ENCODE data around the gene ATOH8.

Gene ATOH8

GRCh38 chr2:85745619-85746018 is 8.2 kb upstream of the ATOH8 start:
- TF ChIP-seq CTCF (IDR thresholded peaks at IDR 0.05; ENCODE audit: insufficient read depth, low read length, missing control alignments), result no peak
- CTCF ChIA-PET, result interaction anchor here (0.9 to 26.9 kb wide), 16 partner anchors 8 to 143 kb away, joined by 3 to 643 read pairs (median 4); partner anchors contain the start of genes ATOH8 and ST3GAL5
- DNase-seq (ENCODE audit: low read depth, low spot score), result no peak
- POLR2A ChIA-PET, result interaction anchor here (0.6 to 1.9 kb wide), 9 partner anchors 8 to 369 kb away, joined by 3 to 16 read pairs (median 4); partner anchors contain the start of genes POLR1A and PTCD3
- H3K4me3 ChIP-seq (ENCODE audit: low read depth, low read length), result peak overlapping the region; percentile 43

- no peak for DNase-seq (ENCODE audit: low read depth, low spot score)
- no peak for TF ChIP-seq CTCF (IDR thresholded peaks at IDR 0.05; ENCODE audit: insufficient read depth, low read length, missing control alignments)
- ChIA-PET POLR2A (interaction anchor here (1.1 kb wide), 2 partner anchors 10 to 65 kb away, joined by 3 to 5 read pairs; no protein-coding TSS in a partner anchor), CTCF (interaction anchor here (1.1 to 26.9 kb wide), 6 partner anchors 9 to 97 kb away, joined by 3 to 643 read pairs (median 74); no protein-coding TSS in a partner anchor)
- no peak overlapping the region for H3K4me3 ChIP-seq (ENCODE audit: low read depth, low read length)
Observed at GRCh38 chr2:85746321-85747004, 7.3 kb upstream of the ATOH8 start.

GRCh38 chr2:85747441-85747840 is 6.3 kb upstream of the ATOH8 start:
- POLR2A ChIA-PET, result no interaction called here

GRCh38 chr2:85748039-85748734 is 5.6 kb upstream of the ATOH8 start:
- no peak for DNase-seq (ENCODE audit: low read depth, low spot score)
- no peak for TF ChIP-seq CTCF (IDR thresholded peaks at IDR 0.05; ENCODE audit: insufficient read depth, low read length, missing control alignments)
- ChIA-PET CTCF (interaction anchor here (1.2 to 26.9 kb wide), 6 partner anchors 11 to 111 kb away, joined by 3 to 643 read pairs (median 86); no protein-coding TSS in a partner anchor), POLR2A (no interaction called here)
- no peak overlapping the region for H3K4me3 ChIP-seq (ENCODE audit: low read depth, low read length)

More at GRCh38 chr2:85747441-85747840, 6.3 kb upstream of the ATOH8 start:
- no peak for DNase-seq (ENCODE audit: low read depth, low spot score)
- no peak overlapping the region for H3K4me3 ChIP-seq (ENCODE audit: low read depth, low read length)
- TF ChIP-seq CTCF (IDR thresholded peaks at IDR 0.05; ENCODE audit: insufficient read depth, low read length, missing control alignments), result no peak
- CTCF ChIA-PET, result interaction anchor here (1.1 to 26.9 kb wide), 4 partner anchors 10 to 62 kb away, joined by 4 to 643 read pairs (median 303); no protein-coding TSS in a partner anchor

GRCh38 chr2:85748985-85749875 is 4.6 kb upstream of the ATOH8 start:
- CTCF ChIA-PET, result interaction anchor here (0.7 to 26.9 kb wide), 18 partner anchors 12 to 332 kb away, joined by 3 to 643 read pairs (median 7); no protein-coding TSS in a partner anchor

More at GRCh38 chr2:85748985-85749875, 4.6 kb upstream of the ATOH8 start:
- H3K4me3 ChIP-seq (ENCODE audit: low read depth, low read length), result no peak overlapping the region
- POLR2A ChIA-PET, result interaction anchor here (0.8 to 1.0 kb wide), 2 partner anchors 11 to 23 kb away, joined by 3 read pairs; no protein-coding TSS in a partner anchor
- no peak for DNase-seq (ENCODE audit: low read depth, low spot score)
- no peak for TF ChIP-seq CTCF (IDR thresholded peaks at IDR 0.05; ENCODE audit: insufficient read depth, low read length, missing control alignments)

Data from AG04449 (cell line).